ENCODE measurements around the gene TNNI2.

DNA sequence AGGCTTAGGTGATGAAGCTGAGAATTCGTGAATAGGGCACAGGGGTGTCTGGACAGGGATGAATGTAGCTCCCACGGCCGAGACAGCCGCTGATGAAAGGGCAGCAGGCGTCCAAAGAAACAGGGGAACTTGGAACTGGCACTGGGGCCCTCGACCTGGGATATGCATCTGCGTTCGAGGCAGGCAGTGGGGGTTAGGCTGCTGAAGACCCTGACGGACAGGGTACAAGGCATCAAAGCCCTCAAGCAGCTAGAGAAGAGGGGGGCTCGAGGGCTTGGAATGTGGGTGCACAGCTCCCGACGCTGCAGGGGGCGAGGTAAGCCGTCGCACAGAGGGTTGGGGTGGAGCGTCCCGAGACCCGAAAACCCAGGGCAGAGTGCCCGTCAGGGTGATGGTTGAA, 10.8 kb upstream of the TNNI2 start:
- TF ChIP-seq FOXP2 (optimal IDR thresholded peaks at IDR 0.05; ENCODE audit: control extremely low read depth, extremely low read length, insufficient read depth) (no peak), EZH2 (IDR thresholded peaks at IDR 0.05) (no peak), POLR2AphosphoS5 (IDR thresholded peaks at IDR 0.05; ENCODE audit: borderline replicate concordance, low read depth, low read length) (no peak)
